SHP77 (cell line): ENCODE data around the gene MAGIX.

ENCODE experiments used
- DNase-seq, 2 experiments: peaks; one replicate each; lab custom pipeline; 2025; lab: John Stamatoyannopoulos, UW

Gene MAGIX

GRCh38 chrX:49206543-49206942 lies 44.0 kb downstream of the MAGIX start:
- DNase-seq: no peak

GRCh38 chrX:49208399-49208798 lies 45.8 kb downstream of the MAGIX start:
- DNase-seq: no peak

- DNase-seq: no peak
Observed at GRCh38 chrX:49209434-49210251, 47.1 kb downstream of the MAGIX start.

GRCh38 chrX:49210406-49210805 lies 47.8 kb downstream of the MAGIX start:
- no peak for DNase-seq

GRCh38 chrX:49211074-49211473 lies 48.5 kb downstream of the MAGIX start:
- DNase-seq: no peak

GRCh38 chrX:49212209-49212608 lies 49.7 kb downstream of the MAGIX start:
- DNase-seq: no peak

- DNase-seq: no peak
Observed at GRCh38 chrX:49212861-49213260, 50.3 kb downstream of the MAGIX start.

GRCh38 chrX:49214416-49214815 lies 51.9 kb downstream of the MAGIX start:
- DNase-seq: no peak

- DNase-seq: no peak
Observed at GRCh38 chrX:49214996-49215526, 52.5 kb downstream of the MAGIX start.
